Measurements from ENCODE around the gene IL31RA. TPM values are rescaled to one million over a fixed set of nuclear protein-coding genes. Genes with fewer than 3 reads are reported as not detected.
"Not testable (repeated sequence)": the region's sequence is repeated elsewhere in the genome, so short reads cannot be mapped to it uniquely, and the experiment has no call there.

IL31RA gene
- total RNA-seq, 2 donors from 2014 or later: not detected

DNA sequence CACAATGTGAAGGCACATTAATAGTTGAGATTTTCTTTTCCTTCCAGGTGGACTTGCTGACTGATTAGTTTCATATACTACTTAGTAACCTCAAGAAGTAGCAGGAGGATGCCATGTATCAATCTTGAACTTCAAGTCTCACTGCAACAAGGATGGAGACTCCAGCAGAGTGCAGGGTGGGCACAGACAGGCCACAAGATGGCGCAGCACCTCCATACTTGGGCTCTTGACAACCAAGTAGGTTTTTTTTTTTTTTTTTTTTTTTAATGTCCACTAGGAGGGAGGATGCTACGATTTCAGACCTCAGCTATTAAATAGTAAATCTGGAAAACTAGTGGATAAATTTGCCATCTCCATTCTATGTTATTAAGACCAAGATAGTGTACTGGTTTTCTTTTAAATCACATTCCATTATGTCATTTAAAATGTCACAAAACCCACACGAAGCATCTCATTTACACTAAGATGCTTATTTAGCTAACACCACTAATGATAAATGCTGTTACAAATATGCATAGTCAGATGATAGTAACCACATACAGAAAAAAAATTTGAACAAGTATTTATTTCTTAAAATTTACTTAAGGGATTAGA, 85.0 kb downstream of the IL31RA start:
- intact Hi-C loops (cut with DNase I): loop anchor here in 1 of 2 donors (5.0 kb wide), 1 partner anchor 266 kb away; no protein-coding TSS in a partner anchor
- DNase-seq (ENCODE audit: low spot score): peak; percentile 92

DNA sequence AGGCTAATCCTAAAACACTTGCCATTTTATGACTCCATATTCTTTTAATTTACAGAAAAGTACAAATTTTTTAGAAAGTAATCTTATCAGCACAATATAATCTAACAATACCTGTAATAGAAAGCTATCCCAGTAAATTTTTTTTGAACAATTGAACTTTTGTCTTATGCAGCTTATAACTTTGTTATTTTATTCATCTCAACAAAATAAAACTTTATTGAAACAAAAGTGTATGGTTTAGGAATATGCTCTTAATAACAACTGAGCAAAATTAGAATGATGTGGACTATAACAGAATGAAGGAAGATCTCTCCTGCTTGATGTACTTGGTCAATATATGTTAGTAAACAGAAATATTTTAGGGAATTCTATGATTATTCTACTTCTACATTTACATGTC, 86.4 kb downstream of the IL31RA start:
- not testable (repeated sequence) for DNase-seq (ENCODE audit: low spot score)
- intact Hi-C loops (cut with DNase I): loop anchor here in 1 of 2 donors (5.0 kb wide), 1 partner anchor 265 kb away; no protein-coding TSS in a partner anchor

DNA sequence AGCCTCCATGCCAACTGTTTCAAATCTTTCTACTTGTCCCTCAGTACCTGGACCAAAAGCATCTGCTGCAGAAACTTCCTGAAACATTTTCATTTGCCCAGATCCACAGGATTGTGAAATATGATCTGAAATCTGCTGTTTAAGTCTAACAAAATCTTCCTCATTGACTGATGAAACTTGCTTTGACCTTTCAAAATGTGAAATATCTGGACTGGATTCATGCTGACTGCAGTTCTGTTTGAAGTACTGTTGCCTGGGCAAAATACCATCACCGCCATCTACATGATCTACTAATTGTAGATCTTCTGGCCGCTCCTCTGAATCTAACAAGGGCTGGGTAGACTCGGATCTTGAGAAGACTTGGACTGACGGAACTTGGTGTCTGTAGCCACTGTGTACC, 90.0 kb downstream of the IL31RA start:
- DNase-seq (ENCODE audit: low spot score); intact Hi-C loops (cut with DNase I): not testable (repeated sequence)

DNA sequence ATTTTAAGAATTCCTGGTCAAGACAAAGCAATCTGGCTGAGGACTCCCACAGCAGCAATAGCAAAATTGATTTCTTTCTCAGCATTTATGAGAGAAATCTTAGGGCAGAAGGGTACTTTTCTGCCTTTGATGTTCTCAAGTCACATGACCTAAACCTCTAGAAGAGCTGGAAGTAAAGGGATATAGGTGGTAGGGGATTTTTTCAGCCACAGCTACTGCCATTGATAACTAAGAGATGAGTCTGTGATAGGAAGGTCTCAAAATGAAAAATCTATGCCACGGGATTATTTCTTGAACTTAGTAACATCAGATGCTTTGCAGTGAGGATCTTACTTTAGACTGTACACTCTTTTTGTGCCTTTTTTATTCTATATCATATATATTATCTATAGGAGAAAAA, 108.1 kb downstream of the IL31RA start:
- no peak for DNase-seq (ENCODE audit: low spot score)
- intact Hi-C loops (cut with DNase I): no loop called here

GRCh38 chr5:55960779-55961178, 109.6 kb downstream of the IL31RA start:
- intact Hi-C loops (cut with DNase I): no loop called here
- DNase-seq (ENCODE audit: low spot score): no peak

- intact Hi-C loops (cut with DNase I): no loop called here
- DNase-seq (ENCODE audit: low spot score): no peak
Observed at GRCh38 chr5:55965525-55965924, 114.4 kb downstream of the IL31RA start.

- intact Hi-C loops (cut with DNase I): no loop called here
- DNase-seq (ENCODE audit: low spot score): no peak
Observed at GRCh38 chr5:55966284-55966683, 115.1 kb downstream of the IL31RA start.

GRCh38 chr5:55969956-55970355, 118.8 kb downstream of the IL31RA start:
- intact Hi-C loops (cut with DNase I): no loop called here
- no peak for DNase-seq (ENCODE audit: low spot score)

Other genes with a start within 250 kb of the IL31RA start
- gene SLC38A9, start 139.0 kb upstream of the IL31RA start, total RNA-seq: 10 to 100 TPM; 15.2 to 16.4 TPM
- not detected for gene DDX4, start 113.3 kb upstream of the IL31RA start, total RNA-seq
- 100 to 1,000 TPM; 359 to 375 TPM for gene IL6ST, start 143.6 kb downstream of the IL31RA start, total RNA-seq

Measured in posterior vena cava (tissue), 2 donors.